Measurements from ENCODE around the gene PRKAG2.

Gene PRKAG2

DNA sequence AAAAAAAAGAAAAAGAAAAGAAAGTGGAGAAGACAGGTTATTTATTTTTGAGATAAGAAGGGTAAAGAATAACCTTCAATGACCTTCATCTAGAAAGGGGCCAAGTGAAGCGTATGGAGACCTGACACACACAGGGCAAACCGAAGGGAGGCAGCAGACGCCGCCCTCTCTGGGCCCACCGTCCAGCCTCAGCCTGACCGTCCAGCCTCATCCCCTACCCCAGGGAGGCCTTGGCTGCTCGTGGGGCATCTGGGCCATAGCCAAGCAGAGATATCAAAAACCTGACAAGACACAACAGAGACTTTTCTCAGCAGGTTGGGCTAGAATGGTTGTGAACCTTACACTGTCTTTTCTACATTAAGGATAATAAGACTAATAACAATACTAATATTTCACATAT is 10.9 kb downstream of the PRKAG2 start:
- Histone ChIP-seq H3K27ac (ENCODE audit: low read length) (no peak overlapping the region), H2AFZ (ENCODE audit: low read depth, low read length) (no peak overlapping the region), H3K27me3 (ENCODE audit: low read depth, low read length) (no peaks in the 10 kb centered on the region), H4K20me1 (ENCODE audit: insufficient read depth, low read length) (no peaks in the 10 kb centered on the region), H3K9ac (ENCODE audit: low read length) (no peak overlapping the region), H3K9me3 (ENCODE audit: insufficient read depth, low read length) (no peaks in the 10 kb centered on the region), H3K4me3 (ENCODE audit: low read length) (no peak overlapping the region), H3K79me2 (ENCODE audit: low read length) (no peaks in the 10 kb centered on the region), H3K4me1 (ENCODE audit: low read length) (peaks cover 15% of the 10 kb centered on the region), H3K36me3 (replicated peaks; ENCODE audit: low read depth, low read length) (no peaks in the 10 kb centered on the region), H3K4me2 (ENCODE audit: low read length) (no peak overlapping the region)
- no peak for TF ChIP-seq EZH2phosphoT487 (IDR thresholded peaks at IDR 0.05; ENCODE audit: low read depth)
- TF ChIP-seq, protein P1, sequence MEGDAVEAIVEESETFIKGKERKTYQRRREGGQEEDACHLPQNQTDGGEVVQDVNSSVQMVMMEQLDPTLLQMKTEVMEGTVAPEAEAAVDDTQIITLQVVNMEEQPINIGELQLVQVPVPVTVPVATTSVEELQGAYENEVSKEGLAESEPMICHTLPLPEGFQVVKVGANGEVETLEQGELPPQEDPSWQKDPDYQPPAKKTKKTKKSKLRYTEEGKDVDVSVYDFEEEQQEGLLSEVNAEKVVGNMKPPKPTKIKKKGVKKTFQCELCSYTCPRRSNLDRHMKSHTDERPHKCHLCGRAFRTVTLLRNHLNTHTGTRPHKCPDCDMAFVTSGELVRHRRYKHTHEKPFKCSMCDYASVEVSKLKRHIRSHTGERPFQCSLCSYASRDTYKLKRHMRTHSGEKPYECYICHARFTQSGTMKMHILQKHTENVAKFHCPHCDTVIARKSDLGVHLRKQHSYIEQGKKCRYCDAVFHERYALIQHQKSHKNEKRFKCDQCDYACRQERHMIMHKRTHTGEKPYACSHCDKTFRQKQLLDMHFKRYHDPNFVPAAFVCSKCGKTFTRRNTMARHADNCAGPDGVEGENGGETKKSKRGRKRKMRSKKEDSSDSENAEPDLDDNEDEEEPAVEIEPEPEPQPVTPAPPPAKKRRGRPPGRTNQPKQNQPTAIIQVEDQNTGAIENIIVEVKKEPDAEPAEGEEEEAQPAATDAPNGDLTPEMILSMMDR (IDR thresholded peaks at IDR 0.05; ENCODE audit: low read depth, low read length) = no peak

DNA sequence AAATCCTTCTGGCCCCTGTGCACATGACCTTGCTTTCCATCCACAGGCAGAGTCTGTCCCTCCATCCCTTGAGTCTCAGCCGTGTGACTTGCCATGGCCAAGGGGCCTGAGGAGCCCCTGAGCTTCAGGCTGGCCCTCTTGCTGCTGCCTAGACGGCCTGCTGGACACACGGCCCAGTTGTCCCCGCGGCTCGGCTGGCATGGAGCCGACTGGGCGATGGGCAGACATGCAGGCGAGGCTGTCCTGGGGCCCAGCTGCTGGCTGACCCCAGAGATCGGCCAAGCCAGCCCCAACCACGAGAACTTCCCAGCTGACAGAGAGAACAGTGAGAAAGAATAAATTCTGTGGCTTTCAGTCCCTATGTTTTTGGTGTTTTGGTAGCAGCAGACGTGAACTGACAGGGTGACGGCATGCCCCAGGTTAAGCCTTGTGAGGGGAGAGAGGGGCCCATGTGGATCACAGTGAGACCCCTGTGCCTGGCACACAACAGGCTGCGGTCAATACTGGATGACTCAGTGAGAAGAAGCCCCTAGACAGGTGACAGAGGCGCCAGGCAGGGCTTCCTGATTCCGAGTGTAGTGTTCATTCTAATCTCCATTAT is 11.7 kb downstream of the PRKAG2 start:
- no peaks in the 10 kb centered on the region for H3K79me2 ChIP-seq (ENCODE audit: low read length)
- no peak overlapping the region for H3K27ac ChIP-seq (ENCODE audit: low read length)
- no peaks in the 10 kb centered on the region for H3K9me3 ChIP-seq (ENCODE audit: insufficient read depth, low read length)
- H3K4me2 ChIP-seq (ENCODE audit: low read length) = no peak overlapping the region
- H4K20me1 ChIP-seq (ENCODE audit: insufficient read depth, low read length) = no peaks in the 10 kb centered on the region
- H3K4me3 ChIP-seq (ENCODE audit: low read length) = no peak overlapping the region
- no peak overlapping the region for H2AFZ ChIP-seq (ENCODE audit: low read depth, low read length)
- peaks cover 15% of the 10 kb centered on the region for H3K4me1 ChIP-seq (ENCODE audit: low read length)
- no peaks in the 10 kb centered on the region for H3K27me3 ChIP-seq (ENCODE audit: low read depth, low read length)
- no peak overlapping the region for H3K9ac ChIP-seq (ENCODE audit: low read length)
- TF ChIP-seq EZH2phosphoT487 (IDR thresholded peaks at IDR 0.05; ENCODE audit: low read depth) = no peak
- TF ChIP-seq, protein P1 (IDR thresholded peaks at IDR 0.05; ENCODE audit: low read depth, low read length) = no peak
- H3K36me3 ChIP-seq (replicated peaks; ENCODE audit: low read depth, low read length) = no peaks in the 10 kb centered on the region

DNA sequence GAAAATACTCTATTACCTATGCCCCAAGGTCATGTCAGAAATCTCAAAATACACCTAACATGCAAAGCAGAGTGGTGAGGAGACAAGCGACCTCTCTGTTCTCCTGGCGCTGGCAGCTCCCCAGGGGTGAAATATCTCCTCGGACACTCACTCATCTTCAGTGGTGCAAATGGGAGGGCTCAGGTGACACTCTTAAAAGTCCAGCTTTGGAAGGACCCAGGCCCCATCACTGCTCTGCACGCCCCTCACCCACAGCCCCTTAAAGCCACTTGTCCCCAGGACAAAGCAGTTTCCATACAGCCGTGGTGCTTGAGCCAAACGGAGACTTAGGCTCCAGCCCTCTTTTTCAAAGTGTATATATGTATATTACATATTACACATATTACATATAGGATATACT is 12.4 kb downstream of the PRKAG2 start:
- Histone ChIP-seq H3K4me3 (ENCODE audit: low read length) (peak overlapping the region; percentile 50; the same call in 1 of the 2 replicates), H2AFZ (ENCODE audit: low read depth, low read length) (no peak overlapping the region), H3K27me3 (ENCODE audit: low read depth, low read length) (no peaks in the 10 kb centered on the region), H4K20me1 (ENCODE audit: insufficient read depth, low read length) (no peaks in the 10 kb centered on the region), H3K79me2 (ENCODE audit: low read length) (no peaks in the 10 kb centered on the region), H3K9ac (ENCODE audit: low read length) (no peak overlapping the region), H3K4me1 (ENCODE audit: low read length) (peaks cover 15% of the 10 kb centered on the region), H3K4me2 (ENCODE audit: low read length) (peak overlapping the region; percentile 73), H3K9me3 (ENCODE audit: insufficient read depth, low read length) (no peaks in the 10 kb centered on the region), H3K27ac (ENCODE audit: low read length) (no peak overlapping the region), H3K36me3 (replicated peaks; ENCODE audit: low read depth, low read length) (no peaks in the 10 kb centered on the region)
- no peak for TF ChIP-seq EZH2phosphoT487 (IDR thresholded peaks at IDR 0.05; ENCODE audit: low read depth)
- TF ChIP-seq, protein P1 (IDR thresholded peaks at IDR 0.05; ENCODE audit: low read depth, low read length) = no peak

DNA sequence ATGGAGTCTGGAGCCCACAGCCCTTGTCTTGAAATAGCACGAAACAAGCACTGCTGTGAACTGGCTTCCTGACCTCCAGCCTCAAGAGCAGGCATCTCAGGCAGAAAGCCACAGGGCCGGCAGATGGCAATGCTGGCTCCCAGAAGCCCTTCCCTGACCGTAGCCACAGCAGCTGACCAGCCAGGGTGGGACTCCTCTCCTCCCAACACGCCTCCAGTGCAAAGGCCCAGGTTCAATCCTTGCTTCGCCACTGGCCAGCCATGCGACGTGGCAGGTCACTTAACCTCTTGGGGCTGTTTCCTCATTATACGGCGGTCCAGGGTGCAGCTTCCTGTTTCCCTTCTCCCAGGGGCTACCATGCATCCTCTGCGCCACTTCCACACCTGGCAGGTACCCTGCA is 12.8 kb downstream of the PRKAG2 start:
- H3K36me3 ChIP-seq (replicated peaks; ENCODE audit: low read depth, low read length) = no peaks in the 10 kb centered on the region
- no peaks in the 10 kb centered on the region for H4K20me1 ChIP-seq (ENCODE audit: insufficient read depth, low read length)
- no peaks in the 10 kb centered on the region for H3K79me2 ChIP-seq (ENCODE audit: low read length)
- H3K4me2 ChIP-seq (ENCODE audit: low read length) = peak overlapping the region; percentile 73
- peak overlapping the region; percentile 50 for H3K4me3 ChIP-seq (ENCODE audit: low read length)
- no peaks in the 10 kb centered on the region for H3K9me3 ChIP-seq (ENCODE audit: insufficient read depth, low read length)
- H3K9ac ChIP-seq (ENCODE audit: low read length) = peak overlapping the region; percentile 18; the same call in 1 of the 2 replicates
- no peaks in the 10 kb centered on the region for H3K27me3 ChIP-seq (ENCODE audit: low read depth, low read length)
- peak overlapping the region; percentile 69 for H2AFZ ChIP-seq (ENCODE audit: low read depth, low read length)
- TF ChIP-seq, protein P1 (IDR thresholded peaks at IDR 0.05; ENCODE audit: low read depth, low read length) = peak; percentile 38
- no peak for TF ChIP-seq EZH2phosphoT487 (IDR thresholded peaks at IDR 0.05; ENCODE audit: low read depth)
- no peak overlapping the region for H3K27ac ChIP-seq (ENCODE audit: low read length)
- H3K4me1 ChIP-seq (ENCODE audit: low read length) = peaks cover 15% of the 10 kb centered on the region
